Cardiac fibroblast (primary cell): ENCODE measurements around the gene RIOX2.

ENCODE experiments used
- DNase-seq, 2 donors: peaks; one replicate each; pipeline versions ENCODE4 v3.0.0 to v3.0.0-alpha.2; 2010; ENCODE audit warnings: low read depth in 2 of 2
- H3K4me3 ChIP-seq, 2 donors: replicated peaks in 1 of 2; 1 replicate in 1 of 2; 2 replicates in 1 of 2; pipeline ENCODE4 v1.5.1; 2011; ENCODE audit warnings: low read depth in 2 of 2, low read length in 2 of 2, mild to moderate bottlenecking in 2 of 2, moderate library complexity in 1 of 2
- CTCF ChIP-seq: IDR thresholded peaks from one replicate; pipeline ENCODE4 v1.5.1; 2011; ENCODE audit warnings: low read depth, mild to moderate bottlenecking, low read length, inconsistent platforms

Gene RIOX2

DNA sequence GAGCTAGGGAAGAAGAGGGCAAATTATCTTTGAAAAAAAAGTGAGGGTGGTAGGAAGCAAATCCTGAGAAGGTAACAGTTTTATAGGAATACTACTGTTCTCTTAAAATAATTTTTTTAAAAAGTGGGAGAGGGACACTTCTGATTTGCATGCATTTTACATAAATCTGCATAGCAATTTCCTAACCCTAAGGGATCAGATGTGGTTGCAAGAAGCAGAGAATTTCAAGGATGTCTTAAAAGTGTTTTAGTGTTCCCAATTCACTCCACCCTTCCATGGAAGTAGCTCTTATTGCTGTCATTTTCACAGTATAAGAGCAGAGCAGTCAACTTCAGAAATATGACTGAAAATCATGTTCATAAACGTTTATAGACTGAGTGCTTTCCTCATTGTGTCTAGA is 27.8 kb upstream of the RIOX2 start:
- TF ChIP-seq CTCF: no peak
- DNase-seq: no peak

GRCh38 chr3:97999103-97999502 is 26.9 kb upstream of the RIOX2 start:
- no peak overlapping the region for H3K4me3 ChIP-seq
- DNase-seq: no peak
- no peak for TF ChIP-seq CTCF

More for the DNA sequence above, 27.8 kb upstream of the RIOX2 start:
- H3K4me3 ChIP-seq: no peak overlapping the region

- no peak overlapping the region for H3K4me3 ChIP-seq
- no peak for DNase-seq
- no peak for TF ChIP-seq CTCF
These were observed 24.8 kb upstream of the RIOX2 start for GRCh38 chr3:97996988-97997387.

DNA sequence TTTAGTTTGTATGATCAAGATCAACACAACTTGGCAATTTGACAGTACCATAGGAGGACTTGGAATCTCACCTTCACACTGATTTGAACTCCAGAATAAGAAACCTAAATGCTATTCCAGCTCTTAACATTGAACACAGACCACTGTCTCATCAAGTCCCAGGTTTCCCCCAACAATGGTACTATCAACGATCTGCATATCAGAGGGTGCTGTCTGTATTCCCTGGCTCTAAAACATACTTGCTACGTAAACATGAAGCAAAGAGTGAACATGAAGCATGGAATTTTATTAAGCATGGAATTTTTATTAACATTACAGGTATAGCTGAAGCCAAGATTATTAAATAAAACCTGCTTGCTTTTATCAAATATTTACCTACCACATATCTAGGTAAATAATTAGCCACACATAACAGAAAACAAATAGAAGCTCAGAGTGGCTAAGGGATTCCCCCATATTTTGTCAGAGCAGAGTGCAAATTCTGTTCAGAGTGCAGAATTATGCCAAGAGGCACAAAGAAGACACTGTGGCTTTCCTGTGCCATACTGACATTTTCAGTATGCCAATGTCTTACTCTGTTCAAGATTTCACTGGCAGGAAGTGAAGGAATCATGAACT is 22.2 kb upstream of the RIOX2 start:
- no peak overlapping the region for H3K4me3 ChIP-seq
- no peak for TF ChIP-seq CTCF
- DNase-seq: no peak

DNA sequence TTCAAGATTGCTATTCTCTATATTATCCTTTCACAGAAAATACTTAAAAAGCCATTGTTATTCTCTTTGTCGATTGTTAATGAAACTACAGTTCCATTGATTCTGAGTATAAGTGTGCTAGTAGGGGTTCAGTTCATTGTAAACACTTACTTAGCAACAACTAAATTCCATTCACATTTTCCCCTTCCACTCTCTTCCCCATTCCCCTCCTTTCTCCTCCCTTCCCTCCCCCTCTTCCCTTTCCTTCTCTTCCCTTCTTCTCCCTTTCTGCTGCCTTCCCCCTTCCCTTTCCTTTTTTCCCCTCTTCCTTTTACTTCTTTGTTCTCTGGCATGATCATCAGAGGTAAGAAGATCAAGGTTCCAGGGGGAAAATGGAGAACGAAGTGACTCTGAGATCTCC is 21.3 kb upstream of the RIOX2 start:
- no peak for TF ChIP-seq CTCF
- H3K4me3 ChIP-seq: no peak overlapping the region
- DNase-seq: no peak

DNA sequence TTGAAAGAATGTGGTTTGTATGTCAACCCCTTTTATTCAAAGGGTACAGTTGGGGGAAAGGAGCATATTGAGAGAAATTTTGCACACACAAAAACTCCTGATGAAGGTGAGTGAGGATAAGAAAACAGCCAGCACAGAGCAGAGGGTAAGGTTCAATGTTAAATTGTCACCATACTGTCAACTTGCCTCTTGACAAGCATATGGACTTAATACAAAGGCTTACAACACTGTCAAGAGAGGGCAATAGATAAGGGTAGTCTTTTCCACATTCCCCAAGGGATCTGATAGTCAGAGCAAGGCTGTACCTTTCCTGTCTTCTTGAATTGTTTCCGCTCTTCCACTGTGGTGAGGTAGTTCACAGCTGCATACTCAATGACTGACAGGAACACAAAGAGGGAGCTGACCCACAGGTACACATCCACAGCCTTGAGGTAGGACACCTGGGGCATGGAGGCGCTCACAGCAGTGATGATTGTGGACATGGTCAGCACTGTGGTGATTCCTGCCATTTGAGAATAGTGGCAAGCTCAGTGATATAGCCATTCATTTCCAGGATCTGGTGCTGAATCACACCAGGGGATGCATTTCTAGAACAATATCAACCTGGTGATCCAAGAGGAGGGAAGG is 20.4 kb upstream of the RIOX2 start:
- TF ChIP-seq CTCF: no peak
- H3K4me3 ChIP-seq: no peak overlapping the region
- DNase-seq: no peak

DNA sequence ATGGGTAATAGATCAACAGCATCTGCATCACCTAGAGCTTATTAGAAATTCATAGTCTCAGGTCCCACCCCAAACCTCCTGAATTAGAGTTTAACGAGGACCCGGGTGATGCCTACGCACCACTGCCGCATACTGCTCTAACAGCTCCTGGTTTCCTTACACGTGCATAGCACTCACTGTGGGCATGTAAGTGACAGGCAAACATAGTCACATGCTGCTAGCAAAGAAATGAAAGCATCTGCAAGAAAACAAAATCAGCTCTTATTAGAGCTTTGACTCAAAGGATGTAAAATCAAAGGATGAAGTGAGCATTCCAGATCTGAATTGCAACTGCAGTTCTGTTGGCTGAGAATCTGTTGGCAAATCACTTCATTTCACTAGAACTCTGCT is 19.1 kb upstream of the RIOX2 start:
- no peak overlapping the region for H3K4me3 ChIP-seq
- no peak for DNase-seq
- no peak for TF ChIP-seq CTCF
